OCI-LY1 (cell line): ENCODE results near the gene DDX31.

Experiments
- EZH2 ChIP-seq: fragments of 200-600 bp; sonication (generic), shearing (Covaris generic); IDR thresholded peaks from 2 replicates; pipeline ENCODE4 v1.8.0; 2017; ENCODE audit warnings: borderline replicate concordance, mixed run types, mild to moderate bottlenecking, antibody characterized with exemption, low read length, moderate library complexity, mixed read lengths
- TF ChIP-seq, protein P1 (sequence below): fragments of 200-600 bp; sonication (generic), shearing (Covaris generic); IDR thresholded peaks from 2 replicates; pipeline ENCODE4 v1.5.1; 2017; ENCODE audit warnings: mild to moderate bottlenecking, antibody characterized with exemption, low read length, moderate library complexity, mixed read lengths

DNA sequence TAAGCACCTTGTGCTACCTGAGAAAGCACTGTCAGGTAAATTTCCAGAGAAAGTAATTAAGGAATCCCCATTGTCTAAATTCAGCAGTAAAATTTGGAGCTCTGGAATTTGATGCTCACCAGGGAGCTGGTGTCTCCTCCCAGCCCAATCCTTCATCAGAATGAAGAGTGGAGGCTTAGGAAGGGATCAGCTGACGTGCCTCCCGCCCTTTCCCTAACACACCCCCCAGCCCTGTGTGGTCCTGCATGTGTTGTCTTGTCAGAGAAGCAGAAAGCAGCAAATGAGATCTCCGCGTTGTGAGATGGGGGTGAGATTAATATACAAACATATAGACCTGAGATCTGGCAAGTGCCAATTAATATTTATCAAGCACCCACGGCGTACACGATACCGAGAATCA, 114.3 kb downstream of the DDX31 start:
- TF ChIP-seq EZH2 = no peak
- TF ChIP-seq, protein P1, sequence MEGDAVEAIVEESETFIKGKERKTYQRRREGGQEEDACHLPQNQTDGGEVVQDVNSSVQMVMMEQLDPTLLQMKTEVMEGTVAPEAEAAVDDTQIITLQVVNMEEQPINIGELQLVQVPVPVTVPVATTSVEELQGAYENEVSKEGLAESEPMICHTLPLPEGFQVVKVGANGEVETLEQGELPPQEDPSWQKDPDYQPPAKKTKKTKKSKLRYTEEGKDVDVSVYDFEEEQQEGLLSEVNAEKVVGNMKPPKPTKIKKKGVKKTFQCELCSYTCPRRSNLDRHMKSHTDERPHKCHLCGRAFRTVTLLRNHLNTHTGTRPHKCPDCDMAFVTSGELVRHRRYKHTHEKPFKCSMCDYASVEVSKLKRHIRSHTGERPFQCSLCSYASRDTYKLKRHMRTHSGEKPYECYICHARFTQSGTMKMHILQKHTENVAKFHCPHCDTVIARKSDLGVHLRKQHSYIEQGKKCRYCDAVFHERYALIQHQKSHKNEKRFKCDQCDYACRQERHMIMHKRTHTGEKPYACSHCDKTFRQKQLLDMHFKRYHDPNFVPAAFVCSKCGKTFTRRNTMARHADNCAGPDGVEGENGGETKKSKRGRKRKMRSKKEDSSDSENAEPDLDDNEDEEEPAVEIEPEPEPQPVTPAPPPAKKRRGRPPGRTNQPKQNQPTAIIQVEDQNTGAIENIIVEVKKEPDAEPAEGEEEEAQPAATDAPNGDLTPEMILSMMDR = no peak
